T-helper 2 cell (primary cell): ENCODE results near the gene PPP1R9B.

Source experiments
- DNase-seq, 5 experiments: peaks; one replicate each; pipeline versions ENCODE4 v3.0.0 to v3.0.0-alpha.2; 2012 to 2022

Gene PPP1R9B

GRCh38 chr17:50122945-50123344 lies 27.5 kb downstream of the PPP1R9B start:
- no peak for DNase-seq

GRCh38 chr17:50120475-50121253 lies 29.8 kb downstream of the PPP1R9B start:
- DNase-seq = no peak

- DNase-seq = no peak
These were observed 31.7 kb downstream of the PPP1R9B start for GRCh38 chr17:50118828-50119218.

- DNase-seq = no peak
These were observed 32.2 kb downstream of the PPP1R9B start for GRCh38 chr17:50118076-50118827.

GRCh38 chr17:50117202-50118051 lies 33.0 kb downstream of the PPP1R9B start:
- peak; percentile 37 to 74 (median 53) for DNase-seq

- DNase-seq = no peak
These were observed 34.7 kb downstream of the PPP1R9B start for GRCh38 chr17:50115756-50116155.

GRCh38 chr17:50114849-50115357 lies 35.6 kb downstream of the PPP1R9B start:
- peak in 1 of 5 experiments; percentile 80 for DNase-seq

- no peak for DNase-seq
These were observed 36.1 kb downstream of the PPP1R9B start for GRCh38 chr17:50114401-50114800.

- DNase-seq = no peak
These were observed 36.7 kb downstream of the PPP1R9B start for GRCh38 chr17:50113624-50114320.

- no peak for DNase-seq
These were observed 37.8 kb downstream of the PPP1R9B start for GRCh38 chr17:50112694-50113093.

GRCh38 chr17:50111673-50112655 lies 38.5 kb downstream of the PPP1R9B start:
- no peak for DNase-seq

- no peak for DNase-seq
These were observed 39.7 kb downstream of the PPP1R9B start for GRCh38 chr17:50110591-50111349.

- no peak for DNase-seq
These were observed 40.7 kb downstream of the PPP1R9B start for GRCh38 chr17:50109785-50110184.

GRCh38 chr17:50109207-50109606 lies 41.3 kb downstream of the PPP1R9B start:
- DNase-seq = no peak

GRCh38 chr17:50108556-50108955 lies 41.9 kb downstream of the PPP1R9B start:
- DNase-seq = no peak

GRCh38 chr17:50107790-50108414 lies 42.6 kb downstream of the PPP1R9B start:
- DNase-seq = no peak

GRCh38 chr17:50106393-50107131 lies 43.9 kb downstream of the PPP1R9B start:
- no peak for DNase-seq

- no peak for DNase-seq
These were observed 44.7 kb downstream of the PPP1R9B start for GRCh38 chr17:50105811-50106210.

GRCh38 chr17:50103941-50104340 lies 46.5 kb downstream of the PPP1R9B start:
- no peak for DNase-seq
